Endothelial cell (in vitro differentiated cells): ENCODE results near the gene CTDSPL. TPM values are rescaled to one million over a fixed set of nuclear protein-coding genes. Genes with fewer than 3 reads are reported as not detected.

Experiments used
- DNase-seq: peaks from one replicate; pipeline ENCODE4 v3.0.0; 2021; ENCODE audit warnings: low spot score
- H3K27ac Mint-ChIP-seq: one replicate; pipeline ENCODE4 v1.8.0; 2021; ENCODE audit warnings: mixed read lengths, inconsistent platforms; ENCODE audit not compliant: unreplicated experiment
- H3K27me3 Mint-ChIP-seq: one replicate; pipeline ENCODE4 v1.8.0; 2021; ENCODE audit warnings: mild to moderate bottlenecking, moderate library complexity, mixed read lengths, inconsistent platforms; ENCODE audit not compliant: unreplicated experiment
- H3K36me3 Mint-ChIP-seq: one replicate; pipeline ENCODE4 v1.8.0; 2021; ENCODE audit warnings: mild to moderate bottlenecking, low read depth, mixed read lengths, inconsistent platforms; ENCODE audit not compliant: unreplicated experiment
- H3K4me1 Mint-ChIP-seq: one replicate; pipeline ENCODE4 v1.8.0; 2021; ENCODE audit warnings: mild to moderate bottlenecking, mixed read lengths, inconsistent platforms; ENCODE audit not compliant: unreplicated experiment
- H3K4me3 Mint-ChIP-seq: one replicate; pipeline ENCODE4 v1.8.0; 2021; ENCODE audit warnings: mild to moderate bottlenecking, mixed read lengths, inconsistent platforms; ENCODE audit not compliant: unreplicated experiment
- H3K9me3 Mint-ChIP-seq: one replicate; pipeline ENCODE4 v1.8.0; 2021; ENCODE audit warnings: mixed read lengths, inconsistent platforms; ENCODE audit not compliant: unreplicated experiment
- total RNA-seq: library from RNA; stranded (reverse); fragmentation: NEBNext Ultra II Directional; extraction: Animal tissue kit (Norgen Biotek cat#: 25700); gene quantifications from one replicate; pipeline ENCODE4 v1.2.1, GENCODE V29; 2021; ENCODE audit not compliant: unreplicated experiment
- TF ChIP-seq, protein P1 (sequence below): fragments of 200-600 bp; sonication (generic); IDR thresholded peaks from one replicate; pipeline ENCODE4 v1.5.0; 2021; ENCODE audit warnings: antibody characterized with exemption; ENCODE audit not compliant: unreplicated experiment

CTDSPL gene
- total RNA-seq, 1 donor from 2014 or later: 71.4 TPM

DNA sequence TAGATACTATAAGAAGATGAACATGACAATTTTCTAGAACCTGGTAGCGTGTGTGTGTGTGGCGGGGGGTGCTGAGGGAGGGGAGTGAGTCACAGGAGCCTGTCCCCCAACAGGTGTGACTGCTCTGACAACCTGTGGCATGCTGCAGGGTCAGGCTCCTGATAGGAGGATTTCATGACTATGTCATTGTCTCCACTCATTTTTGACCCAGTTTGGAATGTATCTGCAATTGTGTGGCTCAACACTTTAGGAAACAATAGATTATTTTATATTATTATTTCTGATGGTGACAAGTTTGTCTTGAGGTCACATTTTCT, 119.6 kb downstream of the CTDSPL start:
- DNase-seq: no peak
- Mint-ChIP-seq H3K9me3 (no peaks in the 10 kb centered on the region), H3K27me3 (peaks cover 2% of the 10 kb centered on the region), H3K4me3 (no peak overlapping the region), H3K4me1 (peaks cover 12% of the 10 kb centered on the region), H3K27ac (no peak overlapping the region), H3K36me3 (peaks cover 31% of the 10 kb centered on the region)
- TF ChIP-seq, protein P1, sequence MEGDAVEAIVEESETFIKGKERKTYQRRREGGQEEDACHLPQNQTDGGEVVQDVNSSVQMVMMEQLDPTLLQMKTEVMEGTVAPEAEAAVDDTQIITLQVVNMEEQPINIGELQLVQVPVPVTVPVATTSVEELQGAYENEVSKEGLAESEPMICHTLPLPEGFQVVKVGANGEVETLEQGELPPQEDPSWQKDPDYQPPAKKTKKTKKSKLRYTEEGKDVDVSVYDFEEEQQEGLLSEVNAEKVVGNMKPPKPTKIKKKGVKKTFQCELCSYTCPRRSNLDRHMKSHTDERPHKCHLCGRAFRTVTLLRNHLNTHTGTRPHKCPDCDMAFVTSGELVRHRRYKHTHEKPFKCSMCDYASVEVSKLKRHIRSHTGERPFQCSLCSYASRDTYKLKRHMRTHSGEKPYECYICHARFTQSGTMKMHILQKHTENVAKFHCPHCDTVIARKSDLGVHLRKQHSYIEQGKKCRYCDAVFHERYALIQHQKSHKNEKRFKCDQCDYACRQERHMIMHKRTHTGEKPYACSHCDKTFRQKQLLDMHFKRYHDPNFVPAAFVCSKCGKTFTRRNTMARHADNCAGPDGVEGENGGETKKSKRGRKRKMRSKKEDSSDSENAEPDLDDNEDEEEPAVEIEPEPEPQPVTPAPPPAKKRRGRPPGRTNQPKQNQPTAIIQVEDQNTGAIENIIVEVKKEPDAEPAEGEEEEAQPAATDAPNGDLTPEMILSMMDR: no peak

DNA sequence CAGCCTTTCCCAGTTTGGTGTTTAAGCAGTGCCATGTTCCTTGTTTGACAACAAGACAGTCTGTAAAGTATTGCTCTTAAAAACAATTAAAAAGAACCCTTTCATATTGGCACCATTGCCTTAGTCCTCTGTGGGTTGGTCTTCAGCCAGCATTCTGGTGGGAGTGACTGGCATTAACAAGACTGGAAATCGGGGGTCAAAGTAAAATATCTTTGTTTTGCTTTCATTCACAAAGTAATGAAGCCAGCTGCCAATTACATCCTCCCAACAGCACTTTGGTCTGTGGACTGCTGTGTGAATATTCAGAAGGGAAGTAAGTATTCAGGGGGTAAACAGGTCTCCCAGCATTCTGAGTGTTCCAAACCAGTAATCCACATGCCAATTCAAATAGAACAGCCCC, 120.7 kb downstream of the CTDSPL start:
- peaks cover 2% of the 10 kb centered on the region for H3K27me3 Mint-ChIP-seq
- DNase-seq: no peak
- H3K36me3 Mint-ChIP-seq: peaks cover 28% of the 10 kb centered on the region
- TF ChIP-seq, protein P1: no peak
- no peak overlapping the region for H3K4me3 Mint-ChIP-seq
- no peaks in the 10 kb centered on the region for H3K9me3 Mint-ChIP-seq
- peaks cover 15% of the 10 kb centered on the region for H3K4me1 Mint-ChIP-seq
- no peak overlapping the region for H3K27ac Mint-ChIP-seq

DNA sequence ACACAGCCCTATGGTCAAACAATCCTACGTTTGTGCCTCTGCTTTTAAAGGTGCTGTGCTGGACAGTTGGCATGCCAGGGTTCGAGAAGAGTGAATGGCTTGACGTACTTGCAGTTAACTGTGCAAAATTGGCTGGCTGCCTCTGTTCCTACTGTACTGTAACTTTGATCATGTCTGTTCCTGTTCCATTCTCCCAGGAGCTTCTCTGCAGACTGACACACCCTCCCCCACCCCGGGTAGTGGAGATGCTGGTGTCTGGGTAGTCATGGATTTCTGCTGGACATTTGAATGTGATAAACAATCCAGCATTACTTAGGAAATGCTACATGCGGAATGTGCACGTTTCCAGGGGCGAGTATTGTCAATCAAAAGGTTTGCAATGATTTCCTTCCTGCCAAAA, 122.4 kb downstream of the CTDSPL start:
- Mint-ChIP-seq H3K4me1 (peaks cover 19% of the 10 kb centered on the region), H3K4me3 (no peak overlapping the region), H3K27me3 (peaks cover under 1% of the 10 kb centered on the region), H3K27ac (no peak overlapping the region), H3K36me3 (peaks cover 27% of the 10 kb centered on the region), H3K9me3 (no peaks in the 10 kb centered on the region)
- TF ChIP-seq, protein P1: no peak
- no peak for DNase-seq

DNA sequence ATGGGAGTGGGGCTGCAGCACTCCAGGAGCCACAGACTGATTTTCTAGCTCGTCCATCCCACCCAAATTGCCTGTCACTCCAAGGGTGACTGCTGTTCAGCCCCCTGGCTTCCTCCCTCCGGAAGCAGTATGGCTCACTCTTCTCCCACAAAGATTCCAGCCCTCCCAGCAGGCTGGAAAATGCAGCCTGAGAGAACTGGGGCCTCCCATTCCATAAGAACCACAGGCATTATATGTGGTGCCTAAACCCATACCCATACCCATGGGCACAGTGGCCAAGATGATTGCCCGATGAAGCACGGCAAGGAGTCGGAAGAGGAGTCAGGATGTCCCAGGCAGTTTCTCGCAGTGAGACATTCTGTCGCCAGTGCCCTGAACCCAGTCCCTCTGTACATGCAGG, 122.9 kb downstream of the CTDSPL start:
- DNase-seq: no peak
- TF ChIP-seq, protein P1: no peak
- Mint-ChIP-seq H3K36me3 (peaks cover 27% of the 10 kb centered on the region), H3K27ac (no peak overlapping the region), H3K27me3 (peaks cover 2% of the 10 kb centered on the region), H3K4me3 (peak overlapping the region; percentile 5), H3K9me3 (no peaks in the 10 kb centered on the region), H3K4me1 (peaks cover 25% of the 10 kb centered on the region)

DNA sequence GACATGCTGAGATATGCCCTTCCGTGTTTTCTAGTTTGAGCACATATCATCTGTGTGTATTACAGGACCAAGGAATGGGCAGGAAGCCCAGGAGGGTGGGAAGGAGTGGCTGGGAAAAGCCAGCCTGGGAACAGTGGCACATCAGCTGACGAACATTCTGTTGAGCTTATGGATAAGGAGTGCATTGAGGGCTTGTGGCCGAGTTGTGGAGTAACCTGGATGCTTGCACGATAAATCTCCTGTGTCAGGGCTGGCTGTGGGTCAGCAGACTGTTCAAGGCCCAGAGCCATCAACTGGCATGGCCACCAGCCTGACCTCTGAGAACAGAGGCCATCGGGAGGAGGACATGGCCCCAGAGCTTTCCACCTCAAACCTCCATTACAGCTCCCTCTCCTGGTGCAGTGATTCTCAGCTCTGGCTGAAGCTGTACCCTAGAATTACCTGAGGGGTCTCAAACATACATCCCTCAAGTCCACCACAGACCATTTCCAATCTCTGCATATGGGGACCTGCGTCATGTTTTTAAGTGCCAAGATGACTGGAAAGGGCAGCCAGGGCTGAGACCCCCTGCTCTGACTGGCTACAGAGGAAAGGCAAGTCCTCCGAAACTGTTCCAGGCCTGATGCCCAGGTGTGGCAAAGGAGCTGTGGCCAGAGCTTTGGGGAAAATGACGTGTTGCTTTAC, 124.1 kb downstream of the CTDSPL start:
- Mint-ChIP-seq H3K4me1 (peaks cover 25% of the 10 kb centered on the region), H3K9me3 (no peaks in the 10 kb centered on the region), H3K27me3 (peaks cover 2% of the 10 kb centered on the region), H3K27ac (peak overlapping the region; percentile 70), H3K36me3 (peaks cover 27% of the 10 kb centered on the region), H3K4me3 (no peak overlapping the region)
- TF ChIP-seq, protein P1: no peak
- no peak for DNase-seq
